ENCODE data around the gene ANGPT4.

Gene ANGPT4

DNA sequence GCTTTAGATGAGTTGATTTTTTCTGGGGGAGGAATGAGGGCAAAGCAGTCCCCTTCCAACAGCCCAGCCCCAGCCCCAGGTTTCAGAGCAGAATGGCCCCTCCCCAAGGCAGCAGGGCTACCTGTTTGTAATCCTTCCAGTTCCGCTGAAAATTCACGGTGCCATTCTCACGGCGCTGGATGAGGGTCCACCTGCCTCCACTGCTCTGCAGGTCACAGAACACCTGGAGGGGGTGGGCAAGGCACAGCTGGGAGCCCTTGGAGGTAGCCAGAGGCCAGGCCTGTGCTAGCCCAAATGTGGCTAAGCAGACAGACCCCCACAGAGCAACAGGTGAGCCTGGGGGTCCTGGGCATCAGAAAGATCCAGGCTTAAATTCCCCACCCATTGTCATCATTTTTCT is 36.5 kb downstream of the ANGPT4 start:
- Histone ChIP-seq H3K36me3 (replicated peaks; ENCODE audit: low read depth, low read length) (no peaks in the 10 kb centered on the region), H3K9ac (ENCODE audit: low read length) (no peak overlapping the region)
- no peak for TF ChIP-seq EZH2phosphoT487 (IDR thresholded peaks at IDR 0.05; ENCODE audit: low read depth)
- TF ChIP-seq, protein P1, sequence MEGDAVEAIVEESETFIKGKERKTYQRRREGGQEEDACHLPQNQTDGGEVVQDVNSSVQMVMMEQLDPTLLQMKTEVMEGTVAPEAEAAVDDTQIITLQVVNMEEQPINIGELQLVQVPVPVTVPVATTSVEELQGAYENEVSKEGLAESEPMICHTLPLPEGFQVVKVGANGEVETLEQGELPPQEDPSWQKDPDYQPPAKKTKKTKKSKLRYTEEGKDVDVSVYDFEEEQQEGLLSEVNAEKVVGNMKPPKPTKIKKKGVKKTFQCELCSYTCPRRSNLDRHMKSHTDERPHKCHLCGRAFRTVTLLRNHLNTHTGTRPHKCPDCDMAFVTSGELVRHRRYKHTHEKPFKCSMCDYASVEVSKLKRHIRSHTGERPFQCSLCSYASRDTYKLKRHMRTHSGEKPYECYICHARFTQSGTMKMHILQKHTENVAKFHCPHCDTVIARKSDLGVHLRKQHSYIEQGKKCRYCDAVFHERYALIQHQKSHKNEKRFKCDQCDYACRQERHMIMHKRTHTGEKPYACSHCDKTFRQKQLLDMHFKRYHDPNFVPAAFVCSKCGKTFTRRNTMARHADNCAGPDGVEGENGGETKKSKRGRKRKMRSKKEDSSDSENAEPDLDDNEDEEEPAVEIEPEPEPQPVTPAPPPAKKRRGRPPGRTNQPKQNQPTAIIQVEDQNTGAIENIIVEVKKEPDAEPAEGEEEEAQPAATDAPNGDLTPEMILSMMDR (IDR thresholded peaks at IDR 0.05; ENCODE audit: low read depth, low read length): no peak

DNA sequence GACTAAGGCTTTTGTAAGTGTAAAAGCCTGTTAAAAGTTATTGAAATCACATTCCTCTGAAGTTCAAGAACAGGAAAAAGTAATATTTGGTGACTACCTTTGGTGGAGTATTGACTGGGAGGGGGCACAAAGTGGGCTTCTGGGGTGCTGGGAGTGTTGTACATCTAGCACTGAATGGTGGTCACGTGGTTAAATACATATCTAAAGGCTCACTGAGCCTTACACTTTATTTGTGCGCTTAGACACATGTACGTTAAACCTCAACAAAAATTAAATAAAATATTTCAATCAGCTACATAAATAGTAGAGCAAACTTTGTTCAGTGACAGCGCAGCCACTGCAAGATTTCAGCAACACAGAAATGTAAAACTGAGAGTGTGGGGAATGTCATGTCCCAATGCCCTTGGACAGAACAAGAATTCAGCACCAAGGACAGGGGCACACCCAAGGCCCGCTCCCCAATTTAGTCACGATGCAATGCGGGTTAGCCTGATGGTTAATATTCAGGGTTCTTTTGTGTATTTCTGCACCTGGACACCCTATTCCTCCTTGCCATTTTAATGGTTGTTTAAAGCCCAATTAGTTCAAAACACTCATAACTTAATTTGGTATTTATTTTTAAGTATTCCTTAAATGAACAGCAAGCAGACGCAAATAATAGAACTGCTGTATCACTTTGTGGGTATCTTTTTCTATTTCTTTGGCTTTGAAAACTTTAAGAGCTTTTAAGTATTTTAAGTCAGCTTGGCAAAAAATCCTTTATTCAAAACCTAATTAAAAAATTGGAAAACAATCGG is 37.4 kb downstream of the ANGPT4 start:
- TF ChIP-seq EZH2phosphoT487 (IDR thresholded peaks at IDR 0.05; ENCODE audit: low read depth): no peak
- TF ChIP-seq, protein P1 (IDR thresholded peaks at IDR 0.05; ENCODE audit: low read depth, low read length): no peak
- Histone ChIP-seq H2AFZ (ENCODE audit: low read depth, low read length) (no peak overlapping the region), H3K4me3 (ENCODE audit: low read length) (no peak overlapping the region), H3K9ac (ENCODE audit: low read length) (no peak overlapping the region), H3K4me2 (ENCODE audit: low read length) (no peak overlapping the region), H3K27me3 (ENCODE audit: low read depth, low read length) (0 out of 2 replicates have a peak, but pooled peaks cover 8% of the 10 kb centered on the region), H3K27ac (ENCODE audit: low read length) (no peak overlapping the region), H3K79me2 (ENCODE audit: low read length) (no peaks in the 10 kb centered on the region), H3K36me3 (replicated peaks; ENCODE audit: low read depth, low read length) (no peaks in the 10 kb centered on the region), H4K20me1 (ENCODE audit: insufficient read depth, low read length) (no peaks in the 10 kb centered on the region; the same call in 1 of the 2 replicates), H3K9me3 (ENCODE audit: insufficient read depth, low read length) (no peaks in the 10 kb centered on the region), H3K4me1 (ENCODE audit: low read length) (peaks cover 15% of the 10 kb centered on the region)

More for the DNA sequence above, 36.5 kb downstream of the ANGPT4 start:
- no peaks in the 10 kb centered on the region for H3K9me3 ChIP-seq (ENCODE audit: insufficient read depth, low read length)
- no peaks in the 10 kb centered on the region for H3K79me2 ChIP-seq (ENCODE audit: low read length)
- H4K20me1 ChIP-seq (ENCODE audit: insufficient read depth, low read length): no peaks in the 10 kb centered on the region; the same call in 1 of the 2 replicates
- H3K4me2 ChIP-seq (ENCODE audit: low read length): no peak overlapping the region
- no peak overlapping the region for H3K4me3 ChIP-seq (ENCODE audit: low read length)
- no peak overlapping the region for H3K27ac ChIP-seq (ENCODE audit: low read length)
- 0 out of 2 replicates have a peak, but pooled peaks cover 5% of the 10 kb centered on the region for H3K27me3 ChIP-seq (ENCODE audit: low read depth, low read length)
- peaks cover 7% of the 10 kb centered on the region for H3K4me1 ChIP-seq (ENCODE audit: low read length)
- no peak overlapping the region for H2AFZ ChIP-seq (ENCODE audit: low read depth, low read length)

DNA sequence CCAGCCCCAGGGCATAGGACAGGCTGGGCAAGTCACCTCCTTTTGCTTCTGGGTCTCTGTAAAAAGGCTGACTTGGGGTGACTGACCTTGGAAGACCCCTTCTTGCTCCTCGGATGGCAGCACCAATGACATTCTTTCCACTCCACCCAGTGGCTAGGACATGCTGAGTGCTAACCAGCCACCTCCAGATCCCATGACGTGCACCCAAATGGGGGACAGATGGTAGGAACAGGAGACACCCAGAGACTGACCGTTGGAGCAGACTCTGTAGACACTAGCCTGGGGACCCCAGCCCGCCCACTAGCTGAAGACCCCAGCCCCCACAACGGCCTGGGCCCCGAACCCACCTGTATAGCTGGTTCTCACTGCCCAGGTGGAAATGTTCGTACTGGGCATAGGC is 38.3 kb downstream of the ANGPT4 start:
- Histone ChIP-seq H3K79me2 (ENCODE audit: low read length) (no peaks in the 10 kb centered on the region), H3K36me3 (replicated peaks; ENCODE audit: low read depth, low read length) (no peaks in the 10 kb centered on the region), H3K9me3 (ENCODE audit: insufficient read depth, low read length) (no peaks in the 10 kb centered on the region), H3K9ac (ENCODE audit: low read length) (no peak overlapping the region), H3K4me1 (ENCODE audit: low read length) (peaks cover 15% of the 10 kb centered on the region), H3K4me3 (ENCODE audit: low read length) (no peak overlapping the region), H2AFZ (ENCODE audit: low read depth, low read length) (no peak overlapping the region), H3K27ac (ENCODE audit: low read length) (no peak overlapping the region), H3K4me2 (ENCODE audit: low read length) (no peak overlapping the region), H4K20me1 (ENCODE audit: insufficient read depth, low read length) (no peaks in the 10 kb centered on the region; the same call in 1 of the 2 replicates), H3K27me3 (ENCODE audit: low read depth, low read length) (0 out of 2 replicates have a peak, but pooled peaks cover 10% of the 10 kb centered on the region)
- TF ChIP-seq EZH2phosphoT487 (IDR thresholded peaks at IDR 0.05; ENCODE audit: low read depth): no peak
- TF ChIP-seq, protein P1 (IDR thresholded peaks at IDR 0.05; ENCODE audit: low read depth, low read length): no peak

DNA sequence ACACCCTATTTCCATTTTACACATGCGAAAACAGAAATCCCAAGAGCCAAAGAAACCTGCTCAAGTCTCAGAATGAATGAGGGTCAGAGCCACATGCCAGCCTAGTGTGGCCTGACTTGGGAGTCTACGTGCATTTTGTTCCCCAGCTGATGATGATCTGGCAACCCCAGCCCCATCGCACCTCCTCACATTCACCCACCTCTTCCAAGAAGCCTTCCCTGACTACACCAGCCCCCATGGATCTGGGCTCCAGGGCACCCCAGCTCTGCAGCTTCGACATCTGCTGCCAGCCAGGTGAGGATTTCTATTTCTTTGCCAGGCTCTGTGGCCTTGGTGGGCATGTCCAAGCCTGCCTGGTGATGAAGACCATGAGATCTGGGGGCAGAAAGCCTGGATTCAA is 41.0 kb downstream of the ANGPT4 start:
- Histone ChIP-seq H3K4me2 (ENCODE audit: low read length) (no peak overlapping the region), H2AFZ (ENCODE audit: low read depth, low read length) (no peak overlapping the region), H3K27me3 (ENCODE audit: low read depth, low read length) (peaks cover 20% of the 10 kb centered on the region; the same call in 1 of the 2 replicates), H3K79me2 (ENCODE audit: low read length) (no peaks in the 10 kb centered on the region), H3K4me3 (ENCODE audit: low read length) (no peak overlapping the region), H3K36me3 (replicated peaks; ENCODE audit: low read depth, low read length) (no peaks in the 10 kb centered on the region), H3K27ac (ENCODE audit: low read length) (no peak overlapping the region), H4K20me1 (ENCODE audit: insufficient read depth, low read length) (no peaks in the 10 kb centered on the region; the same call in 1 of the 2 replicates), H3K9me3 (ENCODE audit: insufficient read depth, low read length) (no peaks in the 10 kb centered on the region), H3K9ac (ENCODE audit: low read length) (no peak overlapping the region), H3K4me1 (ENCODE audit: low read length) (peaks cover 7% of the 10 kb centered on the region)
- TF ChIP-seq EZH2phosphoT487 (IDR thresholded peaks at IDR 0.05; ENCODE audit: low read depth): no peak
- TF ChIP-seq, protein P1 (IDR thresholded peaks at IDR 0.05; ENCODE audit: low read depth, low read length): no peak
